Lung (tissue), 12 donors: ENCODE results near the gene NKX2-2. TPM values are rescaled to one million over a fixed set of nuclear protein-coding genes. Genes with fewer than 3 reads are reported as not detected.
A peak's percentile ranks its signal among the peaks of the same experiment; 100 is the strongest.

Source experiments
- ATAC-seq: fragments of 200-7000 bp; cut with Tn5 transposase; one replicate; pipeline ENCODE4 v1.9.1; 2020; ENCODE audit warnings: moderate number of reproducible peaks; ENCODE audit not compliant: insufficient read depth, low FRiP score
- DNase-seq, 3 donors: peaks; one replicate each; pipeline ENCODE4 v3.0.0-alpha.2; 2013 to 2017
- H3K27ac ChIP-seq, 2 donors: one replicate each; pipeline ENCODE4 v1.5.1; 2013; ENCODE audit warnings: mild to moderate bottlenecking in 2 of 2, moderate library complexity in 2 of 2, control low read depth in 1 of 2, inconsistent platforms in 1 of 2, low read depth in 1 of 2, low read length in 1 of 2
- H3K27me3 ChIP-seq, 3 donors: one replicate each; pipeline ENCODE4 v1.5.1; 2013; ENCODE audit warnings: low read length in 2 of 3; ENCODE audit not compliant: control insufficient read depth in 3 of 3, insufficient read depth in 3 of 3
- H3K36me3 ChIP-seq, 4 donors: one replicate each; pipeline ENCODE4 v1.5.1; 2013; ENCODE audit warnings: low read length in 4 of 4, mild to moderate bottlenecking in 1 of 4, moderate library complexity in 1 of 4; ENCODE audit not compliant: control insufficient read depth in 4 of 4, insufficient read depth in 4 of 4
- H3K4me1 ChIP-seq, 5 donors: one replicate each; pipeline ENCODE4 v1.5.1; 2013; ENCODE audit warnings: low read length in 5 of 5, mild to moderate bottlenecking in 2 of 5, moderate library complexity in 1 of 5; ENCODE audit not compliant: control insufficient read depth in 5 of 5, insufficient read depth in 5 of 5
- H3K4me3 ChIP-seq: one replicate; pipeline ENCODE4 v1.5.1; 2013; ENCODE audit warnings: mild to moderate bottlenecking, control low read depth, moderate library complexity
- H3K9ac ChIP-seq, 2 donors: one replicate each; pipeline ENCODE4 v1.5.1; 2013; ENCODE audit warnings: low read length in 2 of 2, control low read depth in 1 of 2; ENCODE audit not compliant: insufficient read depth in 1 of 2
- H3K9me3 ChIP-seq, 4 donors: one replicate each; pipeline ENCODE4 v1.5.1; 2013; ENCODE audit warnings: low read length in 3 of 4, mild to moderate bottlenecking in 1 of 4, moderate library complexity in 1 of 4; ENCODE audit not compliant: control insufficient read depth in 4 of 4, insufficient read depth in 3 of 4
- CTCF ChIP-seq: IDR thresholded peaks from 2 replicates; pipeline ENCODE4 v1.5.1; 2012; ENCODE audit warnings: mild to moderate bottlenecking; ENCODE audit errors: control extremely low read depth, extremely low read depth
- WGBS, 2 donors: extraction: QIAGEN DNeasy Blood & Tissue Kit; methylation state at CpG; one replicate each; pipeline ENCODE4 v1.1.7; 2013; 5-methylcytosine and 5-hydroxymethylcytosine counted together
- polyA plus RNA-seq, 2 donors: library from polyadenylated mRNA; stranded (reverse); fragments of 200-250 nt; gene quantifications; one replicate each; pipeline ENCODE4 v1.2.1, GENCODE V29; 2013
- total RNA-seq, 2 donors: library from RNA; depleted of rRNA in 1 of 2; stranded (reverse); fragments of >200 nt in 1 of 2; gene quantifications; one replicate each; pipeline ENCODE4 v1.2.1, GENCODE V29; 2014 to 2021
- donor health status: control.
- donor health status: control.
- donor health status: Bipolar disorder and iron deficiency.
- donor health status: healthy.
- donor health status: DM: yes; HTN: yes; CAD: no.

Gene NKX2-2
- total and polyA plus RNA-seq, 4 donors = not detected

DNA sequence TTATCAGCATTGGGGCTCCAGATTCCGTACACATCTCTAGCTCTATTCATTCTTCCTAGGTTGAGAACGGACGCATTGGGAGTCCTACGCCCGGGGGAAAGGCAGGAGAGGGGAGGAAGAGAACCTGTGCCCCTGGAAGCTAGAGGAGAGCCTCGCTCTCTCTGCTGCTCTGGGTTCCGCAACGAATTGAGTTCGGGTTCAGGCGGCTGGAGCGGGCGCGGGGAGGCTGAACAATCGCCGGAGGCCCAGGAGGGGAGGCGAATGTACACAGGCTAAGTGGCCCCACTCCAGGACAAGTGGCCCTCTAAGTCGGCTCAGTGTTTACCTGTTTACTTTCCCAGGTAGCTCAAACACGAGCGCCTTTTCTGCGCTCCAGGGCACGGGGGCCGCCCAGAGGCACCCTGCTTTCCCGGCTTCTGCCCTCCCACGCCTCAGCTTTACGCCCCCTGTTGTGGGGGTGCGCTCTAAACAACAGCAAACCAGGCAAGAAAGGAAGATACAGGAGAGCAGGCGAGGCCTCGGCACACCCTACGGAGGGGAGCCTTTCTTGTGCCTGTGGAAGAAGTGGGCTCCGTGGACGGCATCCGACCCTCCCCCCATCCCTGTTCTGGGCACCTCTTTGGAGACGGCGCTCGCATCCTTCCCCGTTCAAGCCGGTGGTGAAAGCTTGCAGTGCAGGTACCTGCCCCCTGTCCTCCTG is 4.6 kb upstream of the NKX2-2 start:
- peak; percentile 55 for ATAC-seq
- Histone ChIP-seq H3K4me3 (no peak overlapping the region), H3K27ac (no peak overlapping the region), H3K36me3 (no peaks in the 10 kb centered on the region), H3K27me3 (peaks cover 36 to 81% (median 80%) of the 10 kb centered on the region in 3 donors), H3K9me3 (no peaks in the 10 kb centered on the region), H3K4me1 (peaks cover 0 to 24% (median 4%) of the 10 kb centered on the region in 5 donors), H3K9ac (no peak overlapping the region)
- TF ChIP-seq CTCF = no peak
- peak in 2 of 3 donors; percentile 65 to 70 for DNase-seq
- 3 to 4% methylated on average over 37 of the region's 37 CpGs for WGBS, 2 donors

DNA sequence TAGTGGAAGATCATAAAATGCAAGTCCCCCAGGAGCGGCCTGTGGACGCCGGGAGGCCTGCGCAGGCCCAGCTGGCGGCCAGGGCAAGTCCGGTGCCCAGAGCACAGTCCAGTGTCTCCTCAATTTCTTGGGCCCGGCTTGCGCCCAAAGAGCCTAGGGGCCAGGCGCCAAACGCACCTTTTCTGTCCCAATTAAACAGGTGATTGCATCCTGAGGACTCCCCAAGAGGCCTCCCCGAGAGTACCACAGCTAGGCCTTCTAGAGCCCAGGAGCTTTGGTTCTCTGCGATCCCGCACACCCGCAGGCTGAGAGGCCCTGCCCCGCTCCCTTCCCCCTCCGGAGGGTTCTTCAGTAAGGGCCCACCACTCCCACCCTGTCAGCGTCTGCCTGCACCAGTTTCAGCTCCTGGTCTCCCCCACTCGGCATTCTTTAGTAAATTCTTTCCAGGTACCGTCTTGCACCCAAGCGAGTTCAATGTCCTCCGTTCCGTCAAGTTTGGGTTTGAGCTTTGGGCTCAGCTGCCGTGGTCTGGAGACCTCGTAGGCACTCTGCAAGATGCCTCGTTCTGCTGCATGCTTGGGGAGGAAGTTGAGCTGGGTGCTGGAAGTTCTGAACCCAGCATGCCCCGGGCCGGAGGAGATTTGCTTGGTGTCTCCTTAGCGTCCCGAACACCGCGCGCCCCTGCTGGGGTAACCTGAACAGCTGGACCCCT is 3.9 kb upstream of the NKX2-2 start:
- no peak for TF ChIP-seq CTCF
- Histone ChIP-seq H3K9ac (no peak overlapping the region), H3K4me1 (peaks cover 0 to 22% (median 4%) of the 10 kb centered on the region in 5 donors), H3K9me3 (peaks cover 0 to 3% (median 0%) of the 10 kb centered on the region in 4 donors), H3K27ac (no peak overlapping the region), H3K4me3 (no peak overlapping the region), H3K27me3 (peaks cover 33 to 81% (median 79%) of the 10 kb centered on the region in 3 donors), H3K36me3 (no peaks in the 10 kb centered on the region)
- ATAC-seq (no peak), DNase-seq (peak in 1 of 3 donors; percentile 12)
- 3 to 4% methylated on average over 32 of the region's 32 CpGs for WGBS, 2 donors

- peaks cover 31 to 87% (median 85%) of the 10 kb centered on the region in 3 donors for H3K27me3 ChIP-seq
These were observed 3.1 kb upstream of the NKX2-2 start for GRCh38 chr20:21516861-21517565.

More at GRCh38 chr20:21516861-21517565, 3.1 kb upstream of the NKX2-2 start:
- Histone ChIP-seq H3K36me3 (no peaks in the 10 kb centered on the region), H3K9ac (no peak overlapping the region), H3K9me3 (peaks cover 0 to 3% (median 0%) of the 10 kb centered on the region in 4 donors), H3K4me3 (no peak overlapping the region), H3K4me1 (peaks cover 0 to 22% (median 4%) of the 10 kb centered on the region in 5 donors), H3K27ac (no peak overlapping the region)
- WGBS, 2 donors = 4 to 6% methylated on average over 32 of the region's 32 CpGs
- no peak for TF ChIP-seq CTCF
- DNase-seq (no peak), ATAC-seq (no peak)
